ENCODE results near the gene ACVR1C. TPM values are rescaled to one million over a fixed set of nuclear protein-coding genes. Genes with fewer than 3 reads are reported as not detected.
A peak's percentile ranks its signal among the peaks of the same experiment; 100 is the strongest.

ACVR1C gene
- total RNA-seq, 1 donor from 2014 or later: 0.20 TPM

GRCh38 chr2:157477919-157478318 is 150.7 kb downstream of the ACVR1C start:
- TF ChIP-seq, protein P1, sequence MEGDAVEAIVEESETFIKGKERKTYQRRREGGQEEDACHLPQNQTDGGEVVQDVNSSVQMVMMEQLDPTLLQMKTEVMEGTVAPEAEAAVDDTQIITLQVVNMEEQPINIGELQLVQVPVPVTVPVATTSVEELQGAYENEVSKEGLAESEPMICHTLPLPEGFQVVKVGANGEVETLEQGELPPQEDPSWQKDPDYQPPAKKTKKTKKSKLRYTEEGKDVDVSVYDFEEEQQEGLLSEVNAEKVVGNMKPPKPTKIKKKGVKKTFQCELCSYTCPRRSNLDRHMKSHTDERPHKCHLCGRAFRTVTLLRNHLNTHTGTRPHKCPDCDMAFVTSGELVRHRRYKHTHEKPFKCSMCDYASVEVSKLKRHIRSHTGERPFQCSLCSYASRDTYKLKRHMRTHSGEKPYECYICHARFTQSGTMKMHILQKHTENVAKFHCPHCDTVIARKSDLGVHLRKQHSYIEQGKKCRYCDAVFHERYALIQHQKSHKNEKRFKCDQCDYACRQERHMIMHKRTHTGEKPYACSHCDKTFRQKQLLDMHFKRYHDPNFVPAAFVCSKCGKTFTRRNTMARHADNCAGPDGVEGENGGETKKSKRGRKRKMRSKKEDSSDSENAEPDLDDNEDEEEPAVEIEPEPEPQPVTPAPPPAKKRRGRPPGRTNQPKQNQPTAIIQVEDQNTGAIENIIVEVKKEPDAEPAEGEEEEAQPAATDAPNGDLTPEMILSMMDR (IDR thresholded peaks at IDR 0.05): no peak
- ChIA-PET POLR2A (no interaction called here), CTCF (interaction anchor here (0.6 to 1.5 kb wide), 2 partner anchors 14 to 175 kb away, joined by 3 to 5 read pairs; no protein-coding TSS in a partner anchor)
- no peak for ATAC-seq (ENCODE audit: low read depth)
- no peaks in the 10 kb centered on the region for H3K9me3 Mint-ChIP-seq
- peaks cover 34% of the 10 kb centered on the region for H3K4me1 Mint-ChIP-seq
- intact Hi-C loops (cut with micrococcal nuclease): no loop called here
- H3K27ac Mint-ChIP-seq: no peak overlapping the region
- H3K27me3 Mint-ChIP-seq: no peaks in the 10 kb centered on the region
- no peaks in the 10 kb centered on the region for H3K36me3 Mint-ChIP-seq (ENCODE audit: low read depth)
- DNase-seq: no peak
- no peak overlapping the region for H3K4me3 Mint-ChIP-seq

GRCh38 chr2:157476953-157477709 is 151.5 kb downstream of the ACVR1C start:
- Mint-ChIP-seq H3K36me3 (ENCODE audit: low read depth) (no peaks in the 10 kb centered on the region), H3K27me3 (no peaks in the 10 kb centered on the region), H3K4me1 (peaks cover 40% of the 10 kb centered on the region), H3K27ac (peak overlapping the region; percentile 56), H3K4me3 (no peak overlapping the region), H3K9me3 (no peaks in the 10 kb centered on the region)
- ChIA-PET POLR2A (interaction anchor here (0.7 to 1.0 kb wide), 2 partner anchors 56 to 121 kb away, joined by 3 to 4 read pairs; no protein-coding TSS in a partner anchor), CTCF (interaction anchor here (0.6 to 1.5 kb wide), 3 partner anchors 13 to 175 kb away, joined by 3 to 5 read pairs (median 3); no protein-coding TSS in a partner anchor)
- DNase-seq (no peak), ATAC-seq (ENCODE audit: low read depth) (no peak)
- TF ChIP-seq, protein P1 (IDR thresholded peaks at IDR 0.05): no peak
- intact Hi-C loops (cut with micrococcal nuclease): no loop called here

Other genes starting within 250 kb of the ACVR1C start
- gene CYTIP, start 184.8 kb downstream of the ACVR1C start, total RNA-seq: 129 and 130 TPM in 2 replicates
- gene ACVR1, start 247.5 kb upstream of the ACVR1C start, total RNA-seq: 4.4 and 4.6 TPM in 2 replicates